ENCODE data around the gene C19orf25. TPM values are rescaled to one million over a fixed set of nuclear protein-coding genes. Genes with fewer than 3 reads are reported as not detected.
"Not testable (repeated sequence)": the region's sequence is repeated elsewhere in the genome, so short reads cannot be mapped to it uniquely, and the experiment has no call there.

Gene C19orf25
- total RNA-seq, 4 donors from 2014 or later = 21.6 to 43.6 (median 29.8) TPM

DNA sequence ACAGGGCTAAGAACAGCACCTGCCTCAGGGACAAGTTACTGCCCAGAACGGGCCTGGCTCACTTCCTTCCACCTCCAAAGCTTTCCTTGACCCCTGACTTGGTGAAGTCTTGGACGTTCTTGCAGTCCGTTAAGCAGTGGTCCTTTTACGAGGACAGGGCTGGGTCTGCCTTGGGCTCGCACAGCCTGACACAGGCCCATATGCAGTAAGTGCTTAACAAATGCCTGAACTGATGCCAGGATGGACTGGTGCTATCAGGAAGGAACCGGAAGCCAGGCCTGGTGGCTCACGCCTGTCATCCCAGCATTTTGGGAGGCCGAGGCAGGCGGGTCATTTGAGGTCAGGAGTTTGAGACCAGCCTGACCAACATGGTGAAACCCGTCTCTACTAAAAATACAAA is 43.0 kb upstream of the C19orf25 start:
- H3K9me3 ChIP-seq = no peaks in the 10 kb centered on the region
- TF ChIP-seq, protein P1, sequence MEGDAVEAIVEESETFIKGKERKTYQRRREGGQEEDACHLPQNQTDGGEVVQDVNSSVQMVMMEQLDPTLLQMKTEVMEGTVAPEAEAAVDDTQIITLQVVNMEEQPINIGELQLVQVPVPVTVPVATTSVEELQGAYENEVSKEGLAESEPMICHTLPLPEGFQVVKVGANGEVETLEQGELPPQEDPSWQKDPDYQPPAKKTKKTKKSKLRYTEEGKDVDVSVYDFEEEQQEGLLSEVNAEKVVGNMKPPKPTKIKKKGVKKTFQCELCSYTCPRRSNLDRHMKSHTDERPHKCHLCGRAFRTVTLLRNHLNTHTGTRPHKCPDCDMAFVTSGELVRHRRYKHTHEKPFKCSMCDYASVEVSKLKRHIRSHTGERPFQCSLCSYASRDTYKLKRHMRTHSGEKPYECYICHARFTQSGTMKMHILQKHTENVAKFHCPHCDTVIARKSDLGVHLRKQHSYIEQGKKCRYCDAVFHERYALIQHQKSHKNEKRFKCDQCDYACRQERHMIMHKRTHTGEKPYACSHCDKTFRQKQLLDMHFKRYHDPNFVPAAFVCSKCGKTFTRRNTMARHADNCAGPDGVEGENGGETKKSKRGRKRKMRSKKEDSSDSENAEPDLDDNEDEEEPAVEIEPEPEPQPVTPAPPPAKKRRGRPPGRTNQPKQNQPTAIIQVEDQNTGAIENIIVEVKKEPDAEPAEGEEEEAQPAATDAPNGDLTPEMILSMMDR (IDR thresholded peaks at IDR 0.05) = no peak
- no peak for TF ChIP-seq POLR2AphosphoS5 (IDR thresholded peaks at IDR 0.05)
- TF ChIP-seq POLR2A (IDR thresholded peaks at IDR 0.05; ENCODE audit: low read depth) = no peak
- TF ChIP-seq EP300 (IDR thresholded peaks at IDR 0.05) = no peak
- DNase-seq (ENCODE audit: extremely low spot score) = no peak
- peaks cover 0 to 75% (median 29%) of the 10 kb centered on the region in 4 donors for H3K27me3 ChIP-seq
- intact Hi-C loops (cut with DNase I) = no loop called here
- H3K4me3 ChIP-seq = no peak overlapping the region
- H3K36me3 ChIP-seq = no peaks in the 10 kb centered on the region
- H3K27ac ChIP-seq (replicated peaks in 1 of 4) = no peak overlapping the region
- WGBS = 77% methylated on average over 8 of the region's 10 CpGs
- peaks cover 9 to 16% (median 13%) of the 10 kb centered on the region in 4 donors for H3K4me1 ChIP-seq

GRCh38 chr19:1521636-1522035 is 42.6 kb upstream of the C19orf25 start:
- 26% methylated on average over 7 of the region's 14 CpGs for WGBS
- peaks cover 9 to 16% (median 13%) of the 10 kb centered on the region in 4 donors for H3K4me1 ChIP-seq
- H3K27ac ChIP-seq (replicated peaks in 1 of 4) = no peak overlapping the region
- no peaks in the 10 kb centered on the region for H3K36me3 ChIP-seq
- H3K4me3 ChIP-seq = no peak overlapping the region
- intact Hi-C loops (cut with DNase I) = no loop called here
- TF ChIP-seq POLR2A (IDR thresholded peaks at IDR 0.05; ENCODE audit: low read depth) (no peak), POLR2AphosphoS5 (IDR thresholded peaks at IDR 0.05) (no peak), EP300 (IDR thresholded peaks at IDR 0.05) (no peak)
- TF ChIP-seq, protein P1 (IDR thresholded peaks at IDR 0.05) = no peak
- DNase-seq (ENCODE audit: extremely low spot score) = no peak
- peaks cover 0 to 75% (median 25%) of the 10 kb centered on the region in 4 donors for H3K27me3 ChIP-seq
- no peaks in the 10 kb centered on the region for H3K9me3 ChIP-seq

- Histone ChIP-seq H3K27me3 (peaks cover 0 to 74% (median 13%) of the 10 kb centered on the region in 4 donors), H3K27ac (replicated peaks in 1 of 4) (no peak overlapping the region), H3K4me3 (no peak overlapping the region), H3K9me3 (peaks cover 0 to 5% (median 0%) of the 10 kb centered on the region in 4 donors), H3K36me3 (no peaks in the 10 kb centered on the region), H3K4me1 (peaks cover 9 to 16% (median 13%) of the 10 kb centered on the region in 4 donors)
- intact Hi-C loops (cut with DNase I) = no loop called here
- WGBS = 83% methylated on average over 10 of the region's 17 CpGs
- DNase-seq (ENCODE audit: extremely low spot score) = no peak
- TF ChIP-seq POLR2AphosphoS5 (IDR thresholded peaks at IDR 0.05) = no peak
- TF ChIP-seq, protein P1 (IDR thresholded peaks at IDR 0.05) = no peak
- TF ChIP-seq EP300 (IDR thresholded peaks at IDR 0.05) = no peak
- TF ChIP-seq POLR2A (IDR thresholded peaks at IDR 0.05; ENCODE audit: low read depth) = no peak
Measured at GRCh38 chr19:1520203-1520780, 41.3 kb upstream of the C19orf25 start.

- not testable (repeated sequence) for DNase-seq (ENCODE audit: extremely low spot score); H3K36me3 ChIP-seq; H3K4me3 ChIP-seq; H3K27ac ChIP-seq (replicated peaks in 1 of 4); H3K9me3 ChIP-seq
- intact Hi-C loops (cut with DNase I) = loop anchor here (10.0 kb wide), 1 partner anchor 75 kb away; no protein-coding TSS in a partner anchor
- Histone ChIP-seq H3K27me3 (peaks cover 0 to 74% (median 8%) of the 10 kb centered on the region in 4 donors), H3K4me1 (peaks cover 9 to 16% (median 13%) of the 10 kb centered on the region in 4 donors)
- WGBS = 84% methylated on average over 8 of the region's 8 CpGs
Measured at GRCh38 chr19:1519802-1520201, 40.8 kb upstream of the C19orf25 start.

GRCh38 chr19:1518471-1518870 is 39.5 kb upstream of the C19orf25 start:
- H3K9me3 ChIP-seq = peaks cover 0 to 5% (median 0%) of the 10 kb centered on the region in 4 donors
- peaks cover 6 to 10% (median 8%) of the 10 kb centered on the region in 4 donors for H3K4me1 ChIP-seq
- 80% methylated on average over 4 of the region's 4 CpGs for WGBS

More at GRCh38 chr19:1518471-1518870, 39.5 kb upstream of the C19orf25 start:
- TF ChIP-seq POLR2AphosphoS5 (IDR thresholded peaks at IDR 0.05) (no peak), EP300 (IDR thresholded peaks at IDR 0.05) (no peak), POLR2A (IDR thresholded peaks at IDR 0.05; ENCODE audit: low read depth) (no peak)
- TF ChIP-seq, protein P1 (IDR thresholded peaks at IDR 0.05) = no peak
- DNase-seq (ENCODE audit: extremely low spot score) = no peak
- H3K27ac ChIP-seq (replicated peaks in 1 of 4) = no peak overlapping the region
- H3K36me3 ChIP-seq = no peaks in the 10 kb centered on the region
- peaks cover 0 to 72% (median 7%) of the 10 kb centered on the region in 4 donors for H3K27me3 ChIP-seq
- no peak overlapping the region for H3K4me3 ChIP-seq
- intact Hi-C loops (cut with DNase I) = loop anchor here (10.0 kb wide), 1 partner anchor 74 kb away; no protein-coding TSS in a partner anchor

Measured in esophagus muscularis mucosa (tissue), 4 donors.